Suprapubic skin (tissue), 4 donors: ENCODE measurements around the gene TOR4A. TPM values are rescaled to one million over a fixed set of nuclear protein-coding genes. Genes with fewer than 3 reads are reported as not detected.
A peak's percentile ranks its signal among the peaks of the same experiment; 100 is the strongest.

Source experiments
- DNase-seq, 2 donors: peaks; one replicate each; pipeline ENCODE4 v3.0.0-alpha.2; 2019; ENCODE audit warnings: low spot score in 2 of 2
- H3K27ac ChIP-seq: fragments of 200-600 bp; sonication (generic); one replicate; pipeline ENCODE4 v1.5.1; 2019
- H3K27me3 ChIP-seq: fragments of 200-600 bp; sonication (generic); one replicate; pipeline ENCODE4 v1.5.1; 2019
- H3K36me3 ChIP-seq: fragments of 200-600 bp; sonication (generic); one replicate; pipeline ENCODE4 v1.5.1; 2019
- H3K4me1 ChIP-seq: fragments of 200-600 bp; sonication (generic); one replicate; pipeline ENCODE4 v1.5.1; 2019
- H3K4me3 ChIP-seq: fragments of 200-600 bp; sonication (generic); one replicate; pipeline ENCODE4 v1.5.1; 2019; ENCODE audit warnings: mild to moderate bottlenecking
- H3K9me3 ChIP-seq: fragments of 200-600 bp; sonication (generic); one replicate; pipeline ENCODE4 v1.5.1; 2019
- EP300 ChIP-seq: sonication (generic); formaldehyde crosslinking; IDR thresholded peaks from one replicate; pipeline ENCODE4 v1.6.1; 2017; ENCODE audit warnings: antibody characterized with exemption
- POLR2A ChIP-seq, 2 donors: fragments of 450-650 bp; IDR thresholded peaks; one replicate each; pipeline ENCODE4 v1.6.1; 2017; ENCODE audit warnings: antibody characterized with exemption in 2 of 2, mild to moderate bottlenecking in 2 of 2, moderate library complexity in 2 of 2
- POLR2AphosphoS5 ChIP-seq, 3 donors: sonication (generic); formaldehyde crosslinking; IDR thresholded peaks; one replicate each; pipeline ENCODE4 v1.6.1; 2017; ENCODE audit warnings: antibody characterized with exemption in 3 of 3
- whole genome bisulfite sequencing: methylation state at CpG from one replicate; pipeline ENCODE4 v1.1.5; 2018; 5-methylcytosine and 5-hydroxymethylcytosine counted together
- total RNA-seq, 4 donors: library from RNA; depleted of rRNA; stranded (reverse); fragments of >200 nt; gene quantifications; one replicate each; pipeline ENCODE4 v1.1.0, GENCODE V29; 2016
- TF ChIP-seq, protein P1 (sequence below), 2 donors: fragments of 200-600 bp in 1 of 2; fragments of 450-650 bp in 1 of 2; sonication (generic) in 1 of 2; IDR thresholded peaks; one replicate each; pipeline ENCODE4 v1.5.1; 2016 to 2019; ENCODE audit warnings: antibody characterized with exemption in 2 of 2, mild to moderate bottlenecking in 1 of 2, moderate library complexity in 1 of 2

The TOR4A gene
- total RNA-seq, 4 donors from 2014 or later = 3.5 to 9.2 (median 4.4) TPM

GRCh38 chr9:137279741-137280473, 2.4 kb downstream of the TOR4A start:
- no peak overlapping the region for H3K27ac ChIP-seq
- H3K4me3 ChIP-seq = no peak overlapping the region
- peaks cover 51% of the 10 kb centered on the region for H3K4me1 ChIP-seq
- peak in 1 of 2 donors; percentile 62 for DNase-seq
- no peaks in the 10 kb centered on the region for H3K36me3 ChIP-seq
- no peaks in the 10 kb centered on the region for H3K9me3 ChIP-seq
- no peak for TF ChIP-seq EP300
- TF ChIP-seq, protein P1, sequence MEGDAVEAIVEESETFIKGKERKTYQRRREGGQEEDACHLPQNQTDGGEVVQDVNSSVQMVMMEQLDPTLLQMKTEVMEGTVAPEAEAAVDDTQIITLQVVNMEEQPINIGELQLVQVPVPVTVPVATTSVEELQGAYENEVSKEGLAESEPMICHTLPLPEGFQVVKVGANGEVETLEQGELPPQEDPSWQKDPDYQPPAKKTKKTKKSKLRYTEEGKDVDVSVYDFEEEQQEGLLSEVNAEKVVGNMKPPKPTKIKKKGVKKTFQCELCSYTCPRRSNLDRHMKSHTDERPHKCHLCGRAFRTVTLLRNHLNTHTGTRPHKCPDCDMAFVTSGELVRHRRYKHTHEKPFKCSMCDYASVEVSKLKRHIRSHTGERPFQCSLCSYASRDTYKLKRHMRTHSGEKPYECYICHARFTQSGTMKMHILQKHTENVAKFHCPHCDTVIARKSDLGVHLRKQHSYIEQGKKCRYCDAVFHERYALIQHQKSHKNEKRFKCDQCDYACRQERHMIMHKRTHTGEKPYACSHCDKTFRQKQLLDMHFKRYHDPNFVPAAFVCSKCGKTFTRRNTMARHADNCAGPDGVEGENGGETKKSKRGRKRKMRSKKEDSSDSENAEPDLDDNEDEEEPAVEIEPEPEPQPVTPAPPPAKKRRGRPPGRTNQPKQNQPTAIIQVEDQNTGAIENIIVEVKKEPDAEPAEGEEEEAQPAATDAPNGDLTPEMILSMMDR (IDR thresholded peaks at IDR 0.05) = no peak
- 91% methylated on average over 27 of the region's 41 CpGs for WGBS
- peaks cover 44% of the 10 kb centered on the region for H3K27me3 ChIP-seq

DNA sequence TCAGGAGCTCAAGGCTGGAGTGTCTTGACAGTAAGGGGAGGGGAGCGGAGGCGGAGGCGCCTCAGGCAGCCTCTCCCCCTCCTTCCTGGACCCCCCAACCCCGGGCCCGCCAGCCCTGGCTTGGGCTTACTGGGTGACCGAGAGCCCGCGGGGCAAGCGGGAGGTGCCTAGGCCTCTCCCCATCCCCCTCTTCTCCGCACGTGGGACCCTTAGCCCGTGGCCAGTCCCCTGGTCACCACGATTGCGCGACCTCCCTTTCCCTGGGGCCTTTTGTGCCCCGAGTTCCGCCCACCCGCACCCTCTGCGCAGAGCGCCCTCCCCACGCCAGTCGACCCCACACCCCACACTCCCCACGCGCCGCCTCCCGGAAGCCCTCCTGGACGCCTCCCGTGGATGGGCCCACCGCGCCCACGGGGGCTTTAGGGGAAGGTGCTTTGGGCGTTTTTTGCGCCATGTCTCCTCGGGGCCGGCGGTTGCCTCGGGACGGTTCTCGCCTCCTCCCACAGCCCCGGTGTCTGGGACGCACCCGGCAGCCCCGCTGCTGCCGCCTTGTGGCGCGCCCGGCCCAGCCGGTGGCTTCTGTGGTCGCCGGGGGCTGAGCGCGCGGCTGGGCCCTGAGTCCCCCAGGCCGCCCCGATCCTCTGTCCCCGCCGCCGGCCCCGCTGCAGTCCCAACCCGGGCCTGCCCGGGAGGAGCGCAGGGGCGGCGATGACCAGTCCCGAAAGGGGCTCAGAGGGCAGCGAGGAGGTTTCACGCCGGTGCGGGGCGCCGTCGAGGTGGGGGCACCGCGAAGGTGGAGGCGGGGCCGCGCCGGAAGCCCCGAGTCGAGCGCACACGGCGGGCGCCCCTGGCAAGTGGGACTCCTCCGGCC, 3.2 kb downstream of the TOR4A start:
- 75% methylated on average over 24 of the region's 85 CpGs for WGBS
- no peak for DNase-seq
- Histone ChIP-seq H3K4me1 (peaks cover 43% of the 10 kb centered on the region), H3K9me3 (no peaks in the 10 kb centered on the region), H3K27me3 (peaks cover 44% of the 10 kb centered on the region), H3K36me3 (no peaks in the 10 kb centered on the region), H3K4me3 (peak overlapping the region; percentile 23), H3K27ac (no peak overlapping the region)
- TF ChIP-seq, protein P1 (IDR thresholded peaks at IDR 0.05) = peak in 1 of 2 donors; percentile 46
- TF ChIP-seq POLR2A (IDR thresholded peaks at IDR 0.05) (no peak), EP300 (no peak)

- TF ChIP-seq, protein P1 (IDR thresholded peaks at IDR 0.05) = no peak
- TF ChIP-seq EP300 (no peak), POLR2A (IDR thresholded peaks at IDR 0.05) (no peak), POLR2AphosphoS5 (IDR thresholded peaks at IDR 0.05) (no peak)
- Histone ChIP-seq H3K9me3 (no peaks in the 10 kb centered on the region), H3K4me3 (peak overlapping the region; percentile 23), H3K27ac (no peak overlapping the region), H3K36me3 (no peaks in the 10 kb centered on the region), H3K4me1 (peaks cover 35% of the 10 kb centered on the region), H3K27me3 (peaks cover 44% of the 10 kb centered on the region)
- 60% methylated on average over 6 of the region's 39 CpGs for WGBS
- DNase-seq = no peak
Observed at GRCh38 chr9:137281345-137282116, 4.0 kb downstream of the TOR4A start.

- no peaks in the 10 kb centered on the region for H3K9me3 ChIP-seq
- no peaks in the 10 kb centered on the region for H3K4me1 ChIP-seq
- no peaks in the 10 kb centered on the region for H3K36me3 ChIP-seq
- no peaks in the 10 kb centered on the region for H3K27me3 ChIP-seq
- no peak for TF ChIP-seq POLR2A (IDR thresholded peaks at IDR 0.05)
- TF ChIP-seq POLR2AphosphoS5 (IDR thresholded peaks at IDR 0.05) = no peak
- TF ChIP-seq, protein P1 (IDR thresholded peaks at IDR 0.05) = peak; percentile 41 to 47
- TF ChIP-seq EP300 = no peak
- peak in 1 of 2 donors; percentile 65 for DNase-seq
- no peak overlapping the region for H3K27ac ChIP-seq
- H3K4me3 ChIP-seq = no peak overlapping the region
- WGBS = 57% methylated on average over 12 of the region's 14 CpGs
Observed at GRCh38 chr9:137286975-137287383, 9.5 kb downstream of the TOR4A start.
